GM18951 (cell line): ENCODE measurements around the gene RGS19.
"Not testable (repeated sequence)": the region's sequence is repeated elsewhere in the genome, so short reads cannot be mapped to it uniquely, and the experiment has no call there.

ENCODE experiments used
- POLR2A ChIP-seq: IDR thresholded peaks from 4 replicates; pipeline ENCODE4 v1.6.1; 2011; ENCODE audit warnings: mild to moderate bottlenecking; ENCODE audit not compliant: insufficient read length, insufficient read depth; ENCODE audit errors: extremely low read depth
- in situ Hi-C: fragments of 300-500 bp; cut with MboI; formaldehyde crosslinking; loops from one replicate; pipeline ENCODE4 v1.12.0; 2022; ENCODE audit warnings: low sequenced_read_pairs, mixed read lengths, inconsistent platforms; ENCODE audit not compliant: unreplicated experiment

Gene RGS19

DNA sequence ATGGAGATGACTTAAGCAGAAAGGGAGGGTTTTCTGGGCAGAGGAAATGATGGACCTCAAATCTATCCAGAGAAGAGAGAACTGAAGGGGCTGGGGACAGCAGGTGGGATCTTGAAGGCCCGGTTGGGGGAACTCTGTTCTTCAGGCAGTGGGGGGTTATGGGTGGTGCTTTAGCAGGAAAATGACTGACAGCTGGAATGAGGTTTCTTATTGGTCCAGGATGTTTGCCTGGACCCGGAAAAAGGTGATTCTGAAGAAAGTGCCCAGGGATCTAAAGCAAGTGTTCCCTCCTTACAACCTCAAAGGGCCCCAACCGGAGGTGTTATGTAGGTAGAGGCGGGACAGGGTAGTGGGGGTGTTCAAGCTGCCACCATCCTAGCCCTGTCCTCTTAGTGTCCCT is 16.1 kb upstream of the RGS19 start:
- in situ Hi-C loops, result no loop called here
- TF ChIP-seq POLR2A, result no peak

DNA sequence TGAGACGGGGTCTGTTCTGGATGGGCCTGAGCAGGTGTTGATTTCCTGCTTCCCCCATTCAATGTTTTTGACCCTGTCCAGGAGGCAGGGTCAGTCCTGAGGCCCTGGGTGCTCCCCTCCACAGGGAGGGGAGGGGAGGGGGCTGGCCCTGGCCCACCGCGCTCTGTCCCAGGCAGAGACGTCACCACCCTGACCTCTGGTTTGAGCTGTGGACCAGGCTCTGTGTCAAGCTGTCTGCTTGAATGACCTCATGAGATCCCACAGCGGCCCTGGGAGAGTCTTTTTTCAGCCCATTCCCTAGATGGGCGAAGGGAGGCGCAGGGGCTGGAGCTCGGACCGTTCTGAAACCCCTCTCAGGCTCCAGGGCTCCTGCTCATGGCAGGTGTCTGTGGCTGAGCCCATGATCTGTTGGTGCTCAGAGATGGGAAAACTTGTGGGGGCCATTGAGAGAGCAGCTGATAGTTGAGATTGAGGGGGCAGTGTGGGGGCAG is 13.7 kb upstream of the RGS19 start:
- in situ Hi-C loops, result no loop called here
- no peak for TF ChIP-seq POLR2A

DNA sequence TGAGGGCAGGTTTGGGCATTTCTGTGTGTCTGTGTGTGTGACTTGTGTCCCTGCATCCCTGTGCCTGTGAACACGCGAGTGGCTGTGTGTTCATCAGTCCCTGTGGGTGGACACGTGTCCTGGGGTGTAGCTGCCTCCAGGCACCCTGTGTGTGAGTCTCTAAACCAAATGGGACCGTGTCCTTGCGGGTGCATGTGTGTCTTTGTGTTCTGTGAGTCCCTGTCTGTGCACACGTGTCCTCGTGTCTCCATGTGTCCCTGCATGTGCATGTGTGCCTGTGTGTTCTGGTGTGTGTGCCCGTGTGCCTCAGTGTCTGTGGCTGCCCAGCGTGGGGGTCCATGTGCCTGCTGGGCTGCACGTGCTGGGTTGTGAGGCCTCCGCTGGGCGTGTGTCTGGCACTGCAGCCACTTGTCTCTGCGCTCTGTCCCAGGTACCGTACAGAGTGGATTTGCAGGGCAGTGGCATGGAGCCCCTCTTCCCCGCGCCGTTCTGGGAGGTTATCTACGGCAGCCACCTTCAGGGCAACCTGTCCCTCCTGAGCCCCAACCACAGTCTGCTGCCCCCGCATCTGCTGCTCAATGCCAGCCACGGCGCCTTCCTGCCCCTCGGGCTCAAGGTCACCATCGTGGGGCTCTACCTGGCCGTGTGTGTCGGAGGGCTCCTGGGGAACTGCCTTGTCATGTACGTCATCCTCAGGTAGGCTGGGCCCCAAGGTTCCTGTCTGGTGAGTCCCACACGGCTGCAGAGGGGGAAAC is 13.1 kb upstream of the RGS19 start:
- no peak for TF ChIP-seq POLR2A
- in situ Hi-C loops, result no loop called here

DNA sequence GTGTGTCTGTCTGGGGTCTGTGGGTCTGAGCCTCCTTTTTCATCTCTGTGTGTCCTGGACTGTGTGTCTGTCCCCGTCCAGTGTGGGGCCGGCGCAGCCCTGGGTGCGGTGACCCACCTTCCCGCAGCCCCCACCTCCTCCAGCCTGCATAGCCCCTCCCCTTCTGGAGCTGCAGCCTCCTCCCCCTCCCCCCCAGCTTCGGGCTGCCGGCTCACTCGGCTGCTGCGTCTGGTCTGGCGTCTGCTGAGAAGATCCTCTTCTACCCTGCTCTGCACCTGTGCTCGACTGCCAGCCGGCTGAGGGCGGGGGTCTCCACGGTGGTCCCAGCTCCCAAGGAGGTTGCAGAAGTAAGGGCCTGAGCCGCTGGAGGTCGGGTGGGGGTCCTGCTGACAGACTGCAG is 12.5 kb upstream of the RGS19 start:
- no peak for TF ChIP-seq POLR2A
- in situ Hi-C loops, result no loop called here

DNA sequence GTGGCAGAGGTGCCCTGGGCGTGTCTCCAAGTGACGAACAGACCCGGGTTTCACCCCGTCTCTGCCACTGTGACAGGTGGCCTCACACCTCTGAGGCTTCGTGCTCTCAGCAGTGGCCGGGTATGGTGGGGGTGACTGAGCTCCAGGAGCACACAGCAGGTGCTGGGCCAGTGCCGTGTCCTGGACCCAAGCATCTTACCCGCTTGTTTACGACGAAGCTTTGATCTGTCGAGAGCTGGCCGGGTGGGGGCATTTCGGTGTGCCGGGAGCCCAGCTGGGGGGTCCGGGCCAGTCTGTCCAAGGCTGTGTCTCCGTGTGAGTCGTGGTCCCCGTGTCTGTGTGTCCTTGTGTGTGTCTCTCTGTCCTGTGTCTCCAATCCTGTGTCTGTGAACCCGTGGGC is 12.0 kb upstream of the RGS19 start:
- in situ Hi-C loops, result no loop called here
- no peak for TF ChIP-seq POLR2A

DNA sequence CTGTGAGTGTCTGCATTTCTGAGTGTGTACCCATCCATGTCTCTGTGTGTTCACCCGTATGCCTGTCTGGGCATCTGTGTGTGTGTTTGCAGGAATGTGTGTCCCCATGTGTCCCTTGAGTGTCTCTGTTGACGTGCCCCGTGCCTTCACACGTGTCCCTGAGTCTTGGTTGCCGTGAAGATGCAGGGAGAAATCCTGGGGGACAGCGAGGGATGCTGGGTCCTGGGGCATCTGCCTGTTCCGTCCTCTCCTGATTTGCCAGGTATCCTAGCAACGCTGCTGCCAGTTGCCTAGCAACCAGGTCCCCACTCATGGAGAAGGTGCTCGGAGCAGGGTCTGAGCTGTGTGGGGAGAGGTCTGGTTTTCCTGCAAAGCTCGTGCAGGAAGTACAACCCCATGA is 10.8 kb upstream of the RGS19 start:
- TF ChIP-seq POLR2A, result no peak
- in situ Hi-C loops, result no loop called here

DNA sequence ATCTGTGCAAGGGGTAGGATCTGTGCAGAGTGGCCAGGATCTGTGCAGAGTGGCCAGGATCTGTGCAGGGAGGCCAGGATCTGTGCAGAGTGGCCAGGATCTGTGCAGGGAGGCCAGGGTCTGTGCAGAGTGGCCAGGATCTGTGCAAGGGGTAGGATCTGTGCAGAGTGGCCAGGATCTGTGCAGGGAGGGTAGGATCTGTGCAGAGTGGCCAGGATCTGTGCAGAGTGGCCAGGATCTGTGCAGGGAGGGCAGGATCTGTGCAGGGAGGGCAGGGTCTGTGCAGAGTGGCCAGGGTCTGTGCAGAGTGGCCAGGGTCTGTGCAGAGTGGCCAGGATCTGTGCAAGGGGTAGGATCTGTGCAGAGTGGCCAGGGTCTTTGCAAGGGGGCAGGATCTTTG is 9.3 kb upstream of the RGS19 start:
- in situ Hi-C loops, result not testable (repeated sequence)

DNA sequence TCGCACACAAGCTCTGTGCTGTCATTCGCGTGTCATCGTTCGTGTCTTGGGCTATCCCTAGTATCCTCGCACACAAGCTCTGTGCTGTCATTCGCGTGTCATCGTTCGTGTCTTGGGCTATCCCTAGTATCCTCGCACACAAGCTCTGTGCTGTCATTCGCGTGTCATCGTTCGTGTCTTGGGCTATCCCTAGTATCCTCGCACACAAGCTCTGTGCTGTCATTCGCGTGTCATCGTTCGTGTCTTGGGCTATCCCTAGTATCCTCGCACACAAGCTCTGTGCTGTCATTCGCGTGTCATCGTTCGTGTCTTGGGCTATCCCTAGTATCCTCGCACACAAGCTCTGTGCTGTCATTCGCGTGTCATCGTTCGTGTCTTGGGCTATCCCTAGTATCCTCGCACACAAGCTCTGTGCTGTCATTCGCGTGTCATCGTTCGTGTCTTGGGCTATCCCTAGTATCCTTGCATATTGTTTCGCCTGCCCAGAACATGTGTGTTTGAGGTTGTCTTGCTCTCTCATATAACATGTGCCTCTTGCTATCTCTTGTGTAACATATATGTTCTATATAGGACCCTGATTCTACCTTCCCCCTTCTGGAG is 8.0 kb upstream of the RGS19 start:
- in situ Hi-C loops, result not testable (repeated sequence)

DNA sequence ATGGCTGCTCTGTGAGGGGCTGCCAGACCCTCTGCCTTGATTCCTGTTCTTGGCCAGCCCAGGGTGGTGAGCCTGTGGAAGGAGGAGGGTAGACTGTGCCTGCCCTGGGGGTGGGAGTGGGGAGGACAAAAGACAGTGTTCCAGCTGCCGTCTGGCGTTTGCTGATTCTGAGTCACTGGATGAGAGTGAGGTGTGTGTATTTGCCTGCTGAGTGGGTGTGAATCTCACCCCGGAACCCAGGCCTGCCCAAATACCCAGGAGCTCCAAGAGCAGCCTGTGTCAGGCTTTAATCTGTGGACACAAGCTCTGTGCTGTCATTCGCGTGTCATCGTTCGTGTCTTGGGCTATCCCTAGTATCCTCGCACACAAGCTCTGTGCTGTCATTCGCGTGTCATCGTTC is 7.5 kb upstream of the RGS19 start:
- in situ Hi-C loops, result no loop called here
- no peak for TF ChIP-seq POLR2A

DNA sequence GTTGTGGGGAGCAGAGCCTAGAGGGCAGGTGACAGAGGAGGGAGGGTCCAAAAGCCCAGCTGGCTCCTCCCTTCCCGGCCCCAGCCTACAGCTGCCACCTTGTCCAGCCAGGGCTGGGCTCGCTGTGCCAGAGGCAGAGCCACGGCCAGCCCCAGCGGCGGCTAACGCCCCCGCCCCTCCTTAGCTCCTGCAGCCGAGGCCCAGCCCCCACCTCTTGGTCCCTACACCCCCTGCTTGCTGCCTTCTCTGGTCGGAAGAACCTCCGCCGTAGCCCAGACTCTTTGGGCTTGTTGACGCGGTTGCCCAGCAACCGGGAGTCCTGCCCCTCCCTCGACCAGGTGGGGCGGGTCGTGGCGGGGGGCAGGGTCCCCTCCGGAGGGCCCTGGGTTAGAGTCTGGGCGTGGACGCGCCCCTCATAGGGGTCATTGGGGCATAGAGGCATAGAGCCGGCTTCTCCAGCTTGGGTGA is 5.4 kb upstream of the RGS19 start:
- in situ Hi-C loops, result no loop called here
- TF ChIP-seq POLR2A, result no peak

DNA sequence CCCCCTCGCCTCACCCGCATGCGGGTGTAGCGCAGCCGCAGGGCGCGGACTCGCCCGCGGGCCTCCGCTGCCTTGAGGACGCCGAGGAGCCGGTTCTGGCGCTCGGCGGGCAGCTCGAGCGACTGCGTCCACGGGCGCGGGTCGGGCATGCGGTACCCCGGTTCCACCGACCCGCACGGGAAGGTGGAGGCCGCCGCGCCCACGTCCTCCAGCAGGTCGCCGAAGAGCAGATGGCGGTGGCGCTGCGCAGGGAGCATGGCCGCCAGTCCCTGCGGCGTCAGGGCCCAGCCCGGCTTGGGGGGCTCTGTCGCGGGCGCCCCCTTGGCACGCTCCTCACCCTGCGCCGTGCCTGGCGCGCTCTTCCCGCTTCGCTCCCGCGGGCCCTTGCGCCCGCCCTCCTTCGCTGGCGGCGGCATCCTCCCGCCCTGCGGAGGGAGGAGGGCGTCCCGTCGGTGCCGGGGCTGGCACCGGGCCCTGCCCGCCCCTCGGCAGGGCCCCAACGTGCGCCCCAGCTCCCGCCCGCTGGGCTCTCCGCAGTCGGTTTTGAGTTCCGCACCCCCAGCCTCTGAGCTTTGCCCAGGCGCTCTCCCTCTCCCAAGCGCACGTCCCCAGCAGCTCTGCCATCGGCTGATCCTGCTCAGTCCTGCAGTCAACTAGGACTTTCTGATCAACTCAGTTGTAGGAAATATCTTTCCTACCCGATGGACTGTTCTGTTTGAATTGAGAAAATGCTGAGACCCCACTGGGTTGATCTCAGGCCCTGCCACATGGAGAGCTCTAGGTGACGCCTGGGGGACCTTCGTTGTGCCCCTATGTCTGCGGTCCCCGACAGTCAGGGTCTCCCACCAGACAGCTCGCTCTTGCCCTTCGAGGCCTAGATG is 4.7 kb upstream of the RGS19 start, which contains the start of gene LKAAEAR1:
Gene LKAAEAR1, minus strand, starts transcription at position 595 of the 881 bp plus-strand sequence. Its CDS starts 179 bp downstream, at position 416.
- TF ChIP-seq POLR2A, result no peak
- in situ Hi-C loops, result no loop called here

DNA sequence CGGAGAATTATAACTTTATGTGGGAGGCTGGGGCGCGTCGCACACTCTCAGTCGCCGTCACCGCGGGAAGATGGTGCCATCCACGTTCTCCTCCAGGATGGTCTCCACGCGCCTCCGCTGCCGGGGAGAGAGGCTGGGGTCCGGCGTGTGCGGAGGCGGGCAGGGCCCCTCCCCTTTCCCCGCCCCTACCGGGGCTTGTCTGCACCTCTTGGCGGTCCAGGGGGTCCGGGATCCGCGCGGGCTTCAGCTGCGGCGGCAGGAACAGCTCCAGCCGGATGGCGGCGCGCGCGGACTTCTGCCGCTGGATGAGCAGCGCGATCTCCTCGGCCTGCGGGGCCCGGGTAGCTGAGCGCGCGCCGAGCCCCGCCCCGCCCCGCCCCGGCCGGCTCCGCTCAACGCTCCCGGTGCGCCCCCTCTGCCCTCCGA is 4.1 kb upstream of the RGS19 start:
- in situ Hi-C loops, result no loop called here
- no peak for TF ChIP-seq POLR2A

DNA sequence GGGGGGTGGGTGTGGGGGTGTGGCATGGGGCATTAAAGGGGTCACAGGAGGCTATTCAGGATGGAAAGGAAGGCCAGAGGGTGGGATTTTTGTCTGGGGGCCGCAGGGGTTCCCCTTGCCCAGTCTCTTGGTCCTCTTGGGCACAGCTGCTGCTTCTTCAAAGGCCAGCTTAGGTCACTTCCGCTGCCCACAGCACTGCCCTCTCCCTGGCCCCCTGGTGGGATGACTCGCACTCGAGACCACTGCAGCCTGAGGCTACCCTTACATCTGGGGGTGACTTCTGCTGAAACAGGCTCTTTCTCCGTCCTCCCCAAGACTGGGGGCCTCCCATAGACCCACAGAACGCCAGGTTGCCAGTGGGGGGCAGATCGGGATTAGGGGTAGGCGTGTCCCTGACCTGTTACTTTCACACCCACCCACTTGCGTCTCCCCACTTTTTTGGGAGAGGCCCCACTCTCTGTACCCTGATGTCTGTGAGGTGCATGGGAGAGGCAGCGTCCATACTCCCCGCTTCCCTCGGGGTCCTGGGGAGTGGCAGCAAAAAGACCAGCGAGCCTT is 3.6 kb upstream of the RGS19 start:
- no peak for TF ChIP-seq POLR2A
- in situ Hi-C loops, result no loop called here
